DND-41 (cell line): ENCODE measurements around the gene RGS7BP.

Experiments used
- ATAC-seq: fragments of 200-7000 bp; cut with Tn5 transposase; 3 replicates; pipeline ENCODE4 v1.9.1; 2021; ENCODE audit warnings: low read depth; ENCODE audit not compliant: insufficient read depth
- DNase-seq: peaks from one replicate; pipeline ENCODE4 v3.0.0-alpha.2; 2020
- H2AFZ ChIP-seq: 2 replicates; pipeline ENCODE4 v1.6.0; 2012; ENCODE audit warnings: low read depth, low read length
- H3K27ac ChIP-seq: 2 replicates; pipeline ENCODE4 v1.5.1; 2012; ENCODE audit warnings: low read length, inconsistent platforms
- H3K27me3 ChIP-seq: fragments of 200-600 bp; sonication (generic); 2 replicates; pipeline ENCODE4 v1.6.0; 2012; ENCODE audit warnings: low read length, mild to moderate bottlenecking, inconsistent platforms; ENCODE audit not compliant: insufficient read depth, poor library complexity
- H3K36me3 ChIP-seq: 2 replicates; pipeline ENCODE4 v1.5.1; 2012; ENCODE audit warnings: low read length, inconsistent platforms; ENCODE audit not compliant: insufficient read depth
- H3K4me1 ChIP-seq: 2 replicates; pipeline ENCODE4 v1.5.1; 2012; ENCODE audit warnings: mild to moderate bottlenecking, low read length; ENCODE audit not compliant: insufficient read depth
- H3K4me2 ChIP-seq: 2 replicates; pipeline ENCODE4 v1.6.0; 2012; ENCODE audit warnings: mild to moderate bottlenecking, moderate library complexity, low read length, inconsistent platforms; ENCODE audit not compliant: insufficient read depth
- H3K4me3 ChIP-seq, 2 experiments: fragments of 200-600 bp in 1 of 2; shearing (Covaris generic) in 1 of 2; 2 replicates each; pipeline ENCODE4 v1.5.1; 2012 to 2016; ENCODE audit warnings: inconsistent platforms in 2 of 2, low read length in 2 of 2, mild to moderate bottlenecking in 2 of 2, low read depth in 1 of 2, moderate library complexity in 1 of 2
- H3K79me2 ChIP-seq: 2 replicates; pipeline ENCODE4 v1.6.0; 2012; ENCODE audit warnings: low read length, inconsistent platforms; ENCODE audit not compliant: insufficient read depth
- H3K9ac ChIP-seq: 2 replicates; pipeline ENCODE4 v1.6.0; 2012; ENCODE audit warnings: low read depth, mild to moderate bottlenecking, inconsistent platforms, low read length, moderate library complexity
- H3K9me3 ChIP-seq: 2 replicates; pipeline ENCODE4 v1.5.1; 2012; ENCODE audit warnings: low read length, moderate library complexity, mild to moderate bottlenecking, inconsistent platforms; ENCODE audit not compliant: insufficient read depth, severe bottlenecking
- H4K20me1 ChIP-seq: 2 replicates; pipeline ENCODE4 v1.6.0; 2012; ENCODE audit warnings: low read length; ENCODE audit not compliant: insufficient read depth
- EZH2 ChIP-seq: IDR thresholded peaks from 3 replicates; pipeline ENCODE4 v1.6.1; 2012; ENCODE audit warnings: borderline replicate concordance, low read depth, mild to moderate bottlenecking, moderate library complexity, low read length, inconsistent platforms; ENCODE audit not compliant: severe bottlenecking
- TF ChIP-seq, protein P1 (sequence below): IDR thresholded peaks from 2 replicates; pipeline ENCODE4 v1.5.1; 2012; ENCODE audit warnings: borderline replicate concordance, low read length, moderate library complexity, mild to moderate bottlenecking; ENCODE audit not compliant: poor library complexity, severe bottlenecking; ENCODE audit errors: extremely low read depth

RGS7BP gene

GRCh38 chr5:64505769-64506566 lies at the start of gene RGS7BP:
Gene RGS7BP, plus strand, starts transcription at chr5:64506015. Its CDS starts 610 bp downstream, at chr5:64506625.
- TF ChIP-seq EZH2 = no peak
- TF ChIP-seq, protein P1, sequence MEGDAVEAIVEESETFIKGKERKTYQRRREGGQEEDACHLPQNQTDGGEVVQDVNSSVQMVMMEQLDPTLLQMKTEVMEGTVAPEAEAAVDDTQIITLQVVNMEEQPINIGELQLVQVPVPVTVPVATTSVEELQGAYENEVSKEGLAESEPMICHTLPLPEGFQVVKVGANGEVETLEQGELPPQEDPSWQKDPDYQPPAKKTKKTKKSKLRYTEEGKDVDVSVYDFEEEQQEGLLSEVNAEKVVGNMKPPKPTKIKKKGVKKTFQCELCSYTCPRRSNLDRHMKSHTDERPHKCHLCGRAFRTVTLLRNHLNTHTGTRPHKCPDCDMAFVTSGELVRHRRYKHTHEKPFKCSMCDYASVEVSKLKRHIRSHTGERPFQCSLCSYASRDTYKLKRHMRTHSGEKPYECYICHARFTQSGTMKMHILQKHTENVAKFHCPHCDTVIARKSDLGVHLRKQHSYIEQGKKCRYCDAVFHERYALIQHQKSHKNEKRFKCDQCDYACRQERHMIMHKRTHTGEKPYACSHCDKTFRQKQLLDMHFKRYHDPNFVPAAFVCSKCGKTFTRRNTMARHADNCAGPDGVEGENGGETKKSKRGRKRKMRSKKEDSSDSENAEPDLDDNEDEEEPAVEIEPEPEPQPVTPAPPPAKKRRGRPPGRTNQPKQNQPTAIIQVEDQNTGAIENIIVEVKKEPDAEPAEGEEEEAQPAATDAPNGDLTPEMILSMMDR = no peak
- H3K9ac ChIP-seq = no peak within 1 kb of the TSS

DNA sequence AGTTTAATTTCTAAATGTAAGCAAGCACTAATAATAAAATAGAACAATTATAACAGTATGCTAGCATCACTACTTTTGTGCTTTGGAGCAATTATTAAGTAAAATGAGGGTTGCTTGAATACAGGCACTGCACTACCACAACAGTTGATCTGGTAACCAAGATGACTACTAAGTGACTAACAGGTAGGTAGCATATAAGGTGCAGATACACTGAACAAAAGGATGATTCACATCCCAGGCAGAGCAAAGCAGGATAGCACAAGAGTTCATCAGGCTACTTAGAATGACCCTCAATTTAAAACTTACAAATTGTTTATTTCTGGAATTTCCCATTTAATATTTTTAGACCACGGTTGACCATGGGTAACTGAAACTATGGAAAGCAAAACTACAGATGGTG lies 48.0 kb upstream of the RGS7BP start:
- Histone ChIP-seq H3K79me2 (no peaks in the 10 kb centered on the region), H3K27ac (no peak overlapping the region), H3K36me3 (no peaks in the 10 kb centered on the region), H3K9ac (no peak overlapping the region), H3K9me3 (no peaks in the 10 kb centered on the region), H3K4me1 (no peaks in the 10 kb centered on the region), H4K20me1 (no peaks in the 10 kb centered on the region), H3K4me3 (no peak overlapping the region), H3K27me3 (no peaks in the 10 kb centered on the region), H3K4me2 (no peak overlapping the region), H2AFZ (no peak overlapping the region)
- no peak for TF ChIP-seq EZH2
- TF ChIP-seq, protein P1 = no peak
- DNase-seq (no peak), ATAC-seq (no peak)

More at GRCh38 chr5:64505769-64506566, at the start of gene RGS7BP:
- H3K9me3 ChIP-seq = no peaks in the 10 kb centered on the region
- no peak for DNase-seq
- H3K4me1 ChIP-seq = no peaks in the 10 kb centered on the region
- H3K27ac ChIP-seq = no peak within 1 kb of the TSS
- H3K4me3 ChIP-seq = no peak within 1 kb of the TSS
- H3K4me2 ChIP-seq = no peak within 1 kb of the TSS
- ATAC-seq = no peak
- peaks cover 2% of the 10 kb centered on the region for H3K27me3 ChIP-seq
- H3K79me2 ChIP-seq = no peaks in the 10 kb centered on the region
- no peaks in the 10 kb centered on the region for H3K36me3 ChIP-seq
- no peaks in the 10 kb centered on the region for H4K20me1 ChIP-seq
- no peak within 1 kb of the TSS for H2AFZ ChIP-seq

- Histone ChIP-seq H3K79me2 (no peaks in the 10 kb centered on the region), H4K20me1 (no peaks in the 10 kb centered on the region), H3K27me3 (no peaks in the 10 kb centered on the region), H3K9me3 (no peaks in the 10 kb centered on the region), H3K4me1 (no peaks in the 10 kb centered on the region), H3K9ac (no peak overlapping the region), H3K4me2 (no peak overlapping the region), H3K27ac (no peak overlapping the region), H2AFZ (no peak overlapping the region), H3K36me3 (no peaks in the 10 kb centered on the region), H3K4me3 (no peak overlapping the region)
- ATAC-seq (no peak), DNase-seq (no peak)
- TF ChIP-seq, protein P1 = no peak
- TF ChIP-seq EZH2 = no peak
These were observed 46.9 kb upstream of the RGS7BP start for GRCh38 chr5:64458948-64459347.
